Neuronal stem cell (in vitro differentiated cells): ENCODE data around the gene UBTF.
A peak's percentile ranks its signal among the peaks of the same experiment; 100 is the strongest.

Experiments used
- DNase-seq: peaks from one replicate; pipeline ENCODE4 v3.0.0-alpha.2; 2013; ENCODE audit warnings: low spot score
- H2AFZ ChIP-seq: one replicate; pipeline ENCODE4 v1.6.1; 2013; ENCODE audit warnings: mild to moderate bottlenecking, low read length, inconsistent platforms
- H2AK5ac ChIP-seq: 2 replicates; pipeline ENCODE4 v1.6.1; 2013; ENCODE audit warnings: low read depth, mild to moderate bottlenecking, inconsistent platforms, low read length, moderate library complexity, mixed read lengths
- H2BK120ac ChIP-seq: 2 replicates; pipeline ENCODE4 v1.6.1; 2013; ENCODE audit warnings: low read depth, mild to moderate bottlenecking, inconsistent platforms, low read length, moderate library complexity, mixed read lengths
- H2BK12ac ChIP-seq: one replicate; pipeline ENCODE4 v1.6.1; 2013; ENCODE audit warnings: low read length, inconsistent platforms
- H2BK15ac ChIP-seq: 2 replicates; pipeline ENCODE4 v1.6.1; 2013; ENCODE audit warnings: mild to moderate bottlenecking, low read length, inconsistent platforms, mixed read lengths
- H2BK5ac ChIP-seq: one replicate; pipeline ENCODE4 v1.6.1; 2013; ENCODE audit warnings: inconsistent platforms, mild to moderate bottlenecking, low read length, moderate library complexity
- H3K14ac ChIP-seq: one replicate; pipeline ENCODE4 v1.6.1; 2013; ENCODE audit warnings: low read length, inconsistent platforms
- H3K18ac ChIP-seq: 2 replicates; pipeline ENCODE4 v1.6.1; 2013; ENCODE audit warnings: low read length, inconsistent platforms
- H3K23ac ChIP-seq: 2 replicates; pipeline ENCODE4 v1.6.1; 2013; ENCODE audit warnings: low read depth, mild to moderate bottlenecking, mixed read lengths, low read length, inconsistent platforms; ENCODE audit not compliant: poor library complexity
- H3K27ac ChIP-seq: replicated peaks from 3 replicates; pipeline ENCODE4 v1.5.1; 2013; ENCODE audit warnings: low read length, inconsistent platforms
- H3K27me3 ChIP-seq, 3 experiments: 2 replicates each; pipeline ENCODE4 v1.6.1; 2013; ENCODE audit warnings: low read length in 3 of 3, mild to moderate bottlenecking in 2 of 3, inconsistent platforms in 1 of 3, low read depth in 1 of 3, mixed read lengths in 1 of 3, moderate library complexity in 1 of 3; ENCODE audit not compliant: control insufficient read depth in 3 of 3, insufficient read depth in 3 of 3
- H3K36me3 ChIP-seq, 2 donors: replicated peaks in 1 of 2; 2 replicates each; pipeline ENCODE4 v1.6.1; 2013; ENCODE audit warnings: low read length in 2 of 2; ENCODE audit not compliant: control insufficient read depth in 2 of 2, insufficient read depth in 2 of 2
- H3K4ac ChIP-seq: 2 replicates; pipeline ENCODE4 v1.6.1; 2013; ENCODE audit warnings: inconsistent platforms, mild to moderate bottlenecking, low read length, moderate library complexity
- H3K4me1 ChIP-seq, 2 donors: 1 replicate in 1 of 2; 2 replicates in 1 of 2; pipeline ENCODE4 v1.6.1; 2013; ENCODE audit warnings: low read length in 2 of 2, low read depth in 1 of 2; ENCODE audit not compliant: control insufficient read depth in 2 of 2, insufficient read depth in 1 of 2
- H3K4me2 ChIP-seq: one replicate; pipeline ENCODE4 v1.6.1; 2013; ENCODE audit warnings: mild to moderate bottlenecking, low read length, inconsistent platforms; ENCODE audit not compliant: insufficient read depth, poor library complexity, severe bottlenecking
- H3K4me3 ChIP-seq, 2 donors: 2 replicates each; pipeline ENCODE4 v1.5.1; 2013; ENCODE audit warnings: low read length in 2 of 2, mild to moderate bottlenecking in 2 of 2, inconsistent platforms in 1 of 2, moderate library complexity in 1 of 2
- H3K79me1 ChIP-seq: one replicate; pipeline ENCODE4 v1.6.1; 2013; ENCODE audit warnings: low read depth, mild to moderate bottlenecking, inconsistent platforms, low read length, moderate library complexity
- H3K9ac ChIP-seq: one replicate; pipeline ENCODE4 v1.6.1; 2013; ENCODE audit warnings: mild to moderate bottlenecking, low read depth, low read length, inconsistent platforms; ENCODE audit not compliant: poor library complexity
- H3K9me3 ChIP-seq, 2 donors: replicated peaks in 1 of 2; 2 replicates each; pipeline versions ENCODE3 to v1.6.1; 2013; ENCODE audit warnings: low read length in 2 of 2, mild to moderate bottlenecking in 2 of 2, inconsistent platforms in 1 of 2, low read depth in 1 of 2, mixed read lengths in 1 of 2, moderate library complexity in 1 of 2; ENCODE audit not compliant: control insufficient read depth in 2 of 2, insufficient read depth in 1 of 2
- H4K8ac ChIP-seq: one replicate; pipeline ENCODE4 v1.6.1; 2013; ENCODE audit warnings: low read depth, mild to moderate bottlenecking, inconsistent platforms, low read length, moderate library complexity
- H4K91ac ChIP-seq: one replicate; pipeline ENCODE4 v1.6.1; 2013; ENCODE audit warnings: low read length, low read depth, mild to moderate bottlenecking, inconsistent platforms; ENCODE audit not compliant: poor library complexity
- WGBS, 2 donors: extraction: QIAGEN DNeasy Blood & Tissue Kit; methylation state at CpG; one replicate each; pipeline ENCODE4 v1.1.7; 2013; ENCODE audit warnings: missing lambda C conversion rate in 2 of 2, mixed read lengths in 1 of 2; ENCODE audit not compliant: insufficient read length in 2 of 2, insufficient replicate concordance in 1 of 2; ENCODE audit errors: extremely low coverage in 2 of 2; 5-methylcytosine and 5-hydroxymethylcytosine counted together

UBTF gene

GRCh38 chr17:44267165-44267455 is 47.6 kb upstream of the UBTF start:
- no peak overlapping the region for H2BK5ac ChIP-seq
- no peaks in the 10 kb centered on the region for H3K36me3 ChIP-seq
- WGBS, 2 donors: no CpG with 5 or more reads among the region's 5 CpGs
- no peak overlapping the region for H3K23ac ChIP-seq
- no peak overlapping the region for H2BK120ac ChIP-seq
- no peak overlapping the region for H3K4me3 ChIP-seq
- H4K8ac ChIP-seq: no peak overlapping the region
- no peak overlapping the region for H3K4me2 ChIP-seq
- no peak overlapping the region for H2AFZ ChIP-seq
- no peak overlapping the region for H3K18ac ChIP-seq
- no peak overlapping the region for H3K9ac ChIP-seq
- H3K14ac ChIP-seq: no peak overlapping the region
- H3K27ac ChIP-seq: no peak overlapping the region
- no peak overlapping the region for H4K91ac ChIP-seq
- H2BK12ac ChIP-seq: no peak overlapping the region
- no peaks in the 10 kb centered on the region for H3K9me3 ChIP-seq
- no peak overlapping the region for H3K4ac ChIP-seq
- peaks cover 0 to 41% (median 0%) of the 10 kb centered on the region in 3 experiments for H3K27me3 ChIP-seq
- H3K79me1 ChIP-seq: no peaks in the 10 kb centered on the region
- H2BK15ac ChIP-seq: no peak overlapping the region
- no peak overlapping the region for H2AK5ac ChIP-seq
- DNase-seq: no peak
- H3K4me1 ChIP-seq: peaks cover 0 to 3% of the 10 kb centered on the region in 2 donors

- H3K27me3 ChIP-seq: peaks cover 0 to 40% (median 0%) of the 10 kb centered on the region in 3 experiments
- no peak overlapping the region for H3K9ac ChIP-seq
- H3K4me2 ChIP-seq: no peak overlapping the region
- DNase-seq: no peak
- no peak overlapping the region for H4K91ac ChIP-seq
- H4K8ac ChIP-seq: no peak overlapping the region
- H3K4me3 ChIP-seq: no peak overlapping the region
- no peak overlapping the region for H2BK15ac ChIP-seq
- no peak overlapping the region for H2BK120ac ChIP-seq
- no peak overlapping the region for H2AFZ ChIP-seq
- H3K27ac ChIP-seq: no peak overlapping the region
- no peaks in the 10 kb centered on the region for H3K9me3 ChIP-seq
- H2BK5ac ChIP-seq: no peak overlapping the region
- no peak overlapping the region for H3K23ac ChIP-seq
- H2AK5ac ChIP-seq: no peak overlapping the region
- WGBS, 2 donors: no CpG with 5 or more reads among the region's 9 CpGs
- H3K4ac ChIP-seq: no peak overlapping the region
- H3K14ac ChIP-seq: no peak overlapping the region
- H3K4me1 ChIP-seq: peaks cover 0 to 3% of the 10 kb centered on the region in 2 donors
- no peaks in the 10 kb centered on the region for H3K36me3 ChIP-seq
- H3K18ac ChIP-seq: no peak overlapping the region
- no peaks in the 10 kb centered on the region for H3K79me1 ChIP-seq
- no peak overlapping the region for H2BK12ac ChIP-seq
Measured at GRCh38 chr17:44266402-44267164, 47.1 kb upstream of the UBTF start.

- no peak overlapping the region for H4K91ac ChIP-seq
- no peaks in the 10 kb centered on the region for H3K9me3 ChIP-seq
- H2BK5ac ChIP-seq: no peak overlapping the region
- no peak overlapping the region for H2AFZ ChIP-seq
- H2BK15ac ChIP-seq: no peak overlapping the region
- no peaks in the 10 kb centered on the region for H3K36me3 ChIP-seq
- H3K23ac ChIP-seq: no peak overlapping the region
- no peak overlapping the region for H3K4me3 ChIP-seq
- H4K8ac ChIP-seq: no peak overlapping the region
- no peaks in the 10 kb centered on the region for H3K79me1 ChIP-seq
- peaks cover 0 to 52% (median 0%) of the 10 kb centered on the region in 3 experiments for H3K27me3 ChIP-seq
- H3K4ac ChIP-seq: no peak overlapping the region
- H3K4me1 ChIP-seq: peaks cover 0 to 3% of the 10 kb centered on the region in 2 donors
- no peak overlapping the region for H3K18ac ChIP-seq
- H2BK12ac ChIP-seq: no peak overlapping the region
- no peak overlapping the region for H2BK120ac ChIP-seq
- H3K14ac ChIP-seq: no peak overlapping the region
- H3K9ac ChIP-seq: no peak overlapping the region
- no peak overlapping the region for H3K27ac ChIP-seq
- WGBS, 2 donors: no CpG with 5 or more reads among the region's 7 CpGs
- no peak for DNase-seq
- H2AK5ac ChIP-seq: peak overlapping the region; percentile 32
- no peak overlapping the region for H3K4me2 ChIP-seq
Measured at GRCh38 chr17:44263345-44263902, 43.9 kb upstream of the UBTF start.

GRCh38 chr17:44262654-44263225 is 43.3 kb upstream of the UBTF start:
- WGBS, 2 donors: no CpG with 5 or more reads among the region's 11 CpGs

More at GRCh38 chr17:44262654-44263225, 43.3 kb upstream of the UBTF start:
- no peak overlapping the region for H4K8ac ChIP-seq
- H3K9me3 ChIP-seq: no peaks in the 10 kb centered on the region
- H3K18ac ChIP-seq: peak overlapping the region; percentile 48
- no peak overlapping the region for H3K4me2 ChIP-seq
- no peak overlapping the region for H2BK15ac ChIP-seq
- H3K4ac ChIP-seq: peak overlapping the region; percentile 24
- H2AK5ac ChIP-seq: peak overlapping the region; percentile 32
- no peak overlapping the region for H2BK12ac ChIP-seq
- H3K27me3 ChIP-seq: peaks cover 0 to 55% (median 0%) of the 10 kb centered on the region in 3 experiments
- DNase-seq: no peak
- H3K23ac ChIP-seq: peak overlapping the region; percentile 13
- H3K9ac ChIP-seq: no peak overlapping the region
- H3K27ac ChIP-seq: no peak overlapping the region
- no peaks in the 10 kb centered on the region for H3K79me1 ChIP-seq
- no peaks in the 10 kb centered on the region for H3K36me3 ChIP-seq
- no peak overlapping the region for H3K4me3 ChIP-seq
- no peak overlapping the region for H4K91ac ChIP-seq
- H2BK5ac ChIP-seq: no peak overlapping the region
- no peak overlapping the region for H3K14ac ChIP-seq
- no peak overlapping the region for H2AFZ ChIP-seq
- H3K4me1 ChIP-seq: no peaks in the 10 kb centered on the region
- no peak overlapping the region for H2BK120ac ChIP-seq
